Measurements from ENCODE around the gene SCN9A. TPM values are rescaled to one million over a fixed set of nuclear protein-coding genes. Genes with fewer than 3 reads are reported as not detected.

Gene SCN9A
- total RNA-seq, 1 donor from 2014 or later, result 7.8 TPM

DNA sequence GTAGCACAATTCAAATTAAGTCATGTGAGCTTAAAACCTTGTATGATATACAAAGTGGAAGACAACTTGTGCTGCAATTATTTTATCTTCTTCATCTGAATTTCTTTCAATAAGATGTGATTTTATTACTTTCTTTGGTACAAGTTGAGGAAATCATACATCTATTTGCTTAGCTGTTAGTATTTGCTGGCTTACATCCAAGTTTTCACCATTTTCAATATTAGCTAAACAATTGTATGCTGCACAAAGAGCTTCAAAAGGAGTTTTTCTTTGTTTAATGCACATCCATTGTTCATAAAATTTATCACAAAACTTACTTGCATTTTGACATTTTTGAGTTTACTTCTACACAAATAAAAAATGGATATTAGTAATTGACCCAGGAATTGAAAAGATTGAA, 40.9 kb downstream of the SCN9A start:
- H4K20me1 ChIP-seq (ENCODE audit: insufficient read depth, low read length), result no peaks in the 10 kb centered on the region
- no peak overlapping the region for H3K9ac ChIP-seq (ENCODE audit: low read length)
- no peak for FAIRE-seq
- Mint-ChIP-seq H3K27me3 (ENCODE audit: low read depth, unreplicated experiment) (no peaks in the 10 kb centered on the region), H3K27ac (ENCODE audit: unreplicated experiment) (no peak overlapping the region), H3K4me1 (ENCODE audit: low read depth, unreplicated experiment) (peaks cover under 1% of the 10 kb centered on the region), H3K9me3 (ENCODE audit: unreplicated experiment) (no peaks in the 10 kb centered on the region), H3K4me3 (ENCODE audit: unreplicated experiment) (no peak overlapping the region), H3K36me3 (ENCODE audit: low read depth, unreplicated experiment) (no peaks in the 10 kb centered on the region)
- H3K36me3 ChIP-seq (ENCODE audit: insufficient read depth, low read length), result no peaks in the 10 kb centered on the region
- no peak overlapping the region for H2AFZ ChIP-seq (ENCODE audit: low read depth, low read length)
- no peak overlapping the region for H3K4me3 ChIP-seq (ENCODE audit: insufficient read depth, low read depth, low read length)
- no peaks in the 10 kb centered on the region for H3K79me2 ChIP-seq (ENCODE audit: insufficient read depth, low read length)
- H3K4me1 ChIP-seq (ENCODE audit: insufficient read depth, low read length), result no peaks in the 10 kb centered on the region
- H3K4me2 ChIP-seq (ENCODE audit: low read length), result no peak overlapping the region
- H3K9me3 ChIP-seq (ENCODE audit: insufficient read depth, low read depth, low read length), result no peaks in the 10 kb centered on the region
- no peak overlapping the region for H3K27ac ChIP-seq (ENCODE audit: low read depth, low read length)
- no peak for DNase-seq (ENCODE audit: low read depth)
- TF ChIP-seq CTCF (IDR thresholded peaks at IDR 0.05; ENCODE audit: insufficient read depth, low read depth, low read length), result no peak
- TF ChIP-seq EZH2 (IDR thresholded peaks at IDR 0.05; ENCODE audit: insufficient read depth, low read length), result no peak
- no peaks in the 10 kb centered on the region for H3K27me3 ChIP-seq (ENCODE audit: insufficient read depth, low read length)

DNA sequence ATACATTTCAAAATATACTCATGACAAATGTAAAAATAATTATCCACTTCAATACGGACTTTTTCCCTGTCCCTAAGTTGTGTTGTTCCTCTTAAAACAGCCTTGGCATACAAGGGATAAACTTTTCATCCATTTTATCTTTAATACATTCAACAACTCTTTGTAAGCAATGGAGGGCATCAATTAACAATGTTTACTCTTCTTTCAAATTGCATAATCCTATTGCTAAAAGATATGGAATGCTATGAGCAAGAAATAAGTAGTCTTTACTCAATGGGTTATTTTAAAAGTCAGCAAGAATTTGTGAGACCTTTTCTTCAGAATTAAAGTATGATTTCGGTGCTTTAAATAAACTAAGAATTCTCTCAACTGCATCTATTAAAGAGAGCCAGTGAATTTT, 41.9 kb downstream of the SCN9A start:
- no peak for TF ChIP-seq EZH2 (IDR thresholded peaks at IDR 0.05; ENCODE audit: insufficient read depth, low read length)
- TF ChIP-seq CTCF (IDR thresholded peaks at IDR 0.05; ENCODE audit: insufficient read depth, low read depth, low read length), result no peak
- Histone ChIP-seq H3K4me3 (ENCODE audit: insufficient read depth, low read depth, low read length) (no peak overlapping the region), H3K9ac (ENCODE audit: low read length) (no peak overlapping the region), H3K27me3 (ENCODE audit: insufficient read depth, low read length) (no peaks in the 10 kb centered on the region), H3K36me3 (ENCODE audit: insufficient read depth, low read length) (no peaks in the 10 kb centered on the region), H3K4me1 (ENCODE audit: insufficient read depth, low read length) (no peaks in the 10 kb centered on the region), H3K4me2 (ENCODE audit: low read length) (no peak overlapping the region), H4K20me1 (ENCODE audit: insufficient read depth, low read length) (no peaks in the 10 kb centered on the region), H3K9me3 (ENCODE audit: insufficient read depth, low read depth, low read length) (no peaks in the 10 kb centered on the region), H2AFZ (ENCODE audit: low read depth, low read length) (no peak overlapping the region), H3K79me2 (ENCODE audit: insufficient read depth, low read length) (no peaks in the 10 kb centered on the region), H3K27ac (ENCODE audit: low read depth, low read length) (no peak overlapping the region)
- Mint-ChIP-seq H3K4me1 (ENCODE audit: low read depth, unreplicated experiment) (no peaks in the 10 kb centered on the region), H3K4me3 (ENCODE audit: unreplicated experiment) (no peak overlapping the region), H3K36me3 (ENCODE audit: low read depth, unreplicated experiment) (no peaks in the 10 kb centered on the region), H3K9me3 (ENCODE audit: unreplicated experiment) (no peaks in the 10 kb centered on the region), H3K27ac (ENCODE audit: unreplicated experiment) (no peak overlapping the region), H3K27me3 (ENCODE audit: low read depth, unreplicated experiment) (no peaks in the 10 kb centered on the region)
- DNase-seq (ENCODE audit: low read depth) (no peak), FAIRE-seq (no peak)

GRCh38 chr2:166332106-166332505, 43.6 kb downstream of the SCN9A start:
- no peak overlapping the region for H3K4me2 ChIP-seq (ENCODE audit: low read length)
- H3K27me3 ChIP-seq (ENCODE audit: insufficient read depth, low read length), result no peaks in the 10 kb centered on the region
- no peaks in the 10 kb centered on the region for H4K20me1 ChIP-seq (ENCODE audit: insufficient read depth, low read length)
- H3K4me3 ChIP-seq (ENCODE audit: insufficient read depth, low read depth, low read length), result no peak overlapping the region
- no peak overlapping the region for H3K4me3 Mint-ChIP-seq (ENCODE audit: unreplicated experiment)
- no peaks in the 10 kb centered on the region for H3K4me1 ChIP-seq (ENCODE audit: insufficient read depth, low read length)
- no peaks in the 10 kb centered on the region for H3K36me3 Mint-ChIP-seq (ENCODE audit: low read depth, unreplicated experiment)
- H3K9me3 ChIP-seq (ENCODE audit: insufficient read depth, low read depth, low read length), result no peaks in the 10 kb centered on the region
- no peak overlapping the region for H3K27ac Mint-ChIP-seq (ENCODE audit: unreplicated experiment)
- H2AFZ ChIP-seq (ENCODE audit: low read depth, low read length), result no peak overlapping the region
- H3K27me3 Mint-ChIP-seq (ENCODE audit: low read depth, unreplicated experiment), result no peaks in the 10 kb centered on the region
- H3K36me3 ChIP-seq (ENCODE audit: insufficient read depth, low read length), result no peaks in the 10 kb centered on the region
- TF ChIP-seq EZH2 (IDR thresholded peaks at IDR 0.05; ENCODE audit: insufficient read depth, low read length) (no peak), CTCF (IDR thresholded peaks at IDR 0.05; ENCODE audit: insufficient read depth, low read depth, low read length) (no peak)
- DNase-seq (ENCODE audit: low read depth) (no peak), FAIRE-seq (no peak)
- H3K4me1 Mint-ChIP-seq (ENCODE audit: low read depth, unreplicated experiment), result no peaks in the 10 kb centered on the region
- H3K27ac ChIP-seq (ENCODE audit: low read depth, low read length), result no peak overlapping the region
- H3K9ac ChIP-seq (ENCODE audit: low read length), result no peak overlapping the region
- no peaks in the 10 kb centered on the region for H3K9me3 Mint-ChIP-seq (ENCODE audit: unreplicated experiment)
- no peaks in the 10 kb centered on the region for H3K79me2 ChIP-seq (ENCODE audit: insufficient read depth, low read length)
